GM12878 (cell line): ENCODE results near the gene ZMIZ1. TPM values are rescaled to one million over a fixed set of nuclear protein-coding genes. Genes with fewer than 3 reads are reported as not detected.

ENCODE experiments used
- ATAC-seq: fragments of 200-7000 bp; cut with Tn5 transposase; 3 replicates; pipeline ENCODE4 v1.9.1; 2020; ENCODE audit warnings: mild to moderate bottlenecking, moderate library complexity
- BruUV-seq: library from RNA; stranded (reverse); fragments of 400-500 nt; replicated peaks from 2 replicates; lab custom pipeline; 2021; lab: Mats Ljungman, UMichigan
- CTCF ChIA-PET: fragments of 300-600 bp; sonication (Branson Sonifier 250); formaldehyde crosslinking; extraction: SDS; loops from one replicate; lab custom pipeline; 2021; ENCODE audit warnings: inconsistent platforms; lab: Yijun Ruan, JAX
- POLR2A ChIA-PET: fragments of 350-600 bp; formaldehyde crosslinking; extraction: SDS; loops from one replicate; lab custom pipeline; 2021; ENCODE audit warnings: inconsistent platforms; lab: Charles Lee
- RAD21 ChIA-PET: fragments of 300-600 bp; sonication (Branson Sonifier 250); formaldehyde crosslinking; loops from one replicate; lab custom pipeline; 2023; ENCODE audit warnings: antibody characterized with exemption; ENCODE audit not compliant: unreplicated experiment; lab: Charles Lee
- SMC1A ChIA-PET: fragments of 300-600 bp; sonication (Branson Sonifier 250); formaldehyde crosslinking; loops from one replicate; lab custom pipeline; 2023; ENCODE audit not compliant: unreplicated experiment, uncharacterized antibody; lab: Charles Lee
- DNase-seq: peaks from one replicate; pipeline ENCODE4 v3.0.0-alpha.2; 2011; ENCODE audit warnings: low read depth, low spot score
- FAIRE-seq: peaks from 3 replicates; lab custom pipeline; 2011; peaks lifted over from hg19 to GRCh38; lab: Jason Lieb, UNC
- H2AFZ ChIP-seq: 2 replicates; pipeline ENCODE4 v1.6.0; 2011; ENCODE audit warnings: low read depth, low read length, control low read depth; ENCODE audit not compliant: control insufficient read depth
- H3K27ac ChIP-seq: 2 replicates; pipeline ENCODE4 v1.5.1; 2011; ENCODE audit warnings: control low read depth; ENCODE audit not compliant: control insufficient read depth, insufficient read depth
- H3K27me3 ChIP-seq, 2 experiments: replicated peaks in 1 of 2; 2 replicates each; pipeline versions ENCODE4 v1.6.0 to v1.6.1; 2011; ENCODE audit warnings: low read length in 1 of 2; ENCODE audit not compliant: control insufficient read depth in 2 of 2, insufficient read depth in 2 of 2
- H3K36me3 ChIP-seq, 2 experiments: 2 replicates each; pipeline ENCODE4 v1.5.1; 2011; ENCODE audit warnings: low read length in 1 of 2; ENCODE audit not compliant: control insufficient read depth in 2 of 2, insufficient read depth in 2 of 2
- H3K4me1 ChIP-seq: 2 replicates; pipeline ENCODE4 v1.6.1; 2011; ENCODE audit warnings: mild to moderate bottlenecking, low read length, moderate library complexity, mixed read lengths; ENCODE audit not compliant: control insufficient read depth, insufficient read depth
- H3K4me2 ChIP-seq: 2 replicates; pipeline ENCODE4 v1.6.0; 2011; ENCODE audit warnings: control low read depth; ENCODE audit not compliant: control insufficient read depth, insufficient read depth
- H3K4me3 ChIP-seq: fragments of 200-600 bp; sonication (generic); 2 replicates; pipeline ENCODE4 v1.5.1; 2016
- H3K79me2 ChIP-seq: 2 replicates; pipeline ENCODE4 v1.6.0; 2011; ENCODE audit warnings: low read length; ENCODE audit not compliant: control insufficient read depth, insufficient read depth
- H3K9ac ChIP-seq: 2 replicates; pipeline ENCODE4 v1.8.0; 2011; ENCODE audit warnings: low read length, control low read depth, mixed read lengths; ENCODE audit not compliant: control insufficient read depth, insufficient read depth
- H3K9me3 ChIP-seq: replicated peaks from 3 replicates; pipeline ENCODE4 v1.5.1; 2011; ENCODE audit warnings: mild to moderate bottlenecking, low read length; ENCODE audit not compliant: control insufficient read depth, insufficient read depth
- H4K20me1 ChIP-seq: 2 replicates; pipeline ENCODE4 v1.6.0; 2011; ENCODE audit not compliant: control insufficient read depth, insufficient read depth
- CEBPB ChIP-seq, 2 experiments: fragments of 150-350 bp in 1 of 2; IDR thresholded peaks; 2 replicates each; pipeline ENCODE4 v1.6.1; 2012 to 2014; ENCODE audit warnings: low read depth in 2 of 2, low read length in 2 of 2, borderline replicate concordance in 1 of 2, inconsistent platforms in 1 of 2
- EGR1 ChIP-seq, 2 experiments: IDR thresholded peaks; 1 replicate in 1 of 2; 2 replicates in 1 of 2; pipeline ENCODE4 v1.6.1; 2011 to 2012; ENCODE audit warnings: low read depth in 2 of 2, low read length in 2 of 2, borderline replicate concordance in 1 of 2, mild to moderate bottlenecking in 1 of 2, moderate library complexity in 1 of 2
- HDGF ChIP-seq: fragments of 450-650 bp; IDR thresholded peaks from 2 replicates; pipeline ENCODE4 v1.6.1; 2016; ENCODE audit warnings: antibody characterized with exemption
- IKZF1 ChIP-seq: fragments of 450-650 bp; conservative IDR thresholded peaks from 2 replicates; pipeline ENCODE4 v1.6.1; 2017; ENCODE audit warnings: antibody characterized with exemption, mild to moderate bottlenecking
- IRF4 ChIP-seq: IDR thresholded peaks from 2 replicates; pipeline ENCODE4 v1.6.1; 2011; ENCODE audit warnings: low read depth, low read length
- KLF5 ChIP-seq: fragments of 450-650 bp; IDR thresholded peaks from 2 replicates; pipeline ENCODE4 v1.6.1; 2014; ENCODE audit warnings: mild to moderate bottlenecking; ENCODE audit not compliant: partially characterized antibody
- MEF2A ChIP-seq: IDR thresholded peaks from 2 replicates; pipeline ENCODE4 v1.6.1; 2011; ENCODE audit warnings: low read depth, mild to moderate bottlenecking, low read length, moderate library complexity; ENCODE audit not compliant: insufficient read depth
- MYB ChIP-seq: fragments of 150-350 bp; IDR thresholded peaks from 2 replicates; pipeline ENCODE4 v1.6.1; 2014; ENCODE audit warnings: mild to moderate bottlenecking, low read depth, low read length, borderline replicate concordance
- NR2C1 ChIP-seq: fragments of 450-650 bp; IDR thresholded peaks from 2 replicates; pipeline ENCODE4 v1.6.1; 2017; ENCODE audit warnings: antibody characterized with exemption, mild to moderate bottlenecking, moderate library complexity
- NR2C2 ChIP-seq: IDR thresholded peaks from 2 replicates; pipeline ENCODE4 v1.6.1; 2011; ENCODE audit warnings: borderline replicate concordance, low read depth; ENCODE audit not compliant: control insufficient read depth, insufficient read length
- RB1 ChIP-seq: fragments of 450-650 bp; formaldehyde crosslinking; IDR thresholded peaks from 2 replicates; pipeline ENCODE4 v1.6.1; 2017; ENCODE audit warnings: mild to moderate bottlenecking, borderline replicate concordance
- SMAD1 ChIP-seq: fragments of 450-650 bp; IDR thresholded peaks from 2 replicates; pipeline ENCODE4 v1.6.1; 2018; ENCODE audit warnings: mild to moderate bottlenecking, low read depth; ENCODE audit not compliant: partially characterized antibody
- ZNF217 ChIP-seq: fragments of 450-650 bp; IDR thresholded peaks from 2 replicates; pipeline ENCODE4 v1.6.1; 2017; ENCODE audit warnings: antibody characterized with exemption, mild to moderate bottlenecking
- ZNF24 ChIP-seq: fragments of 450-650 bp; IDR thresholded peaks from 2 replicates; pipeline ENCODE4 v1.6.1; 2017; ENCODE audit warnings: antibody characterized with exemption, mild to moderate bottlenecking
- ZSCAN29 ChIP-seq: fragments of 450-650 bp; IDR thresholded peaks from 2 replicates; pipeline ENCODE4 v1.6.1; 2017; ENCODE audit warnings: mild to moderate bottlenecking, moderate library complexity
- WGBS: methylation state at CpG from one replicate; pipeline ENCODE4 v1.1.6; 2016; ENCODE audit warnings: low lambda C conversion rate; ENCODE audit not compliant: insufficient replicate concordance, insufficient coverage; ENCODE audit errors: missing lambda C conversion rate; 5-methylcytosine and 5-hydroxymethylcytosine counted together
- in situ Hi-C: fragments of 300-500 bp; cut with MboI; formaldehyde crosslinking; loops from 9 replicates; pipeline ENCODE4 v1.14.3; 2018; ENCODE audit warnings: mixed read lengths
- intact Hi-C: fragments of 100-400 bp; cut with micrococcal nuclease; formaldehyde crosslinking; loops from one replicate; pipeline ENCODE4 v1.14.2; 2022; ENCODE audit not compliant: unreplicated experiment
- polyA plus RNA-seq, 11 experiments: library from polyadenylated mRNA; depleted of rRNA in 4 of 11; unstranded in 6 of 11; stranded (reverse) in 5 of 11; fragments of >200 nt; fragmentation: Nextera tagmentation in 4 of 11; fragmentation: Illumina TruSeq in 1 of 11; extraction: Ambion mirVana in 4 of 11; extraction: Trizol in 1 of 11; gene quantifications; 1 replicate in 1 of 11; 2 replicates in 10 of 11; pipeline versions ENCODE4 v1.2.1 to v1.2.3, GENCODE V29; 2011 to 2016; ENCODE audit warnings: inconsistent platforms in 2 of 11, missing spikeins in 2 of 11, low read depth in 1 of 11
- total RNA-seq, 4 experiments: library from RNA; depleted of rRNA in 3 of 4; stranded (reverse); fragments of >200 nt in 3 of 4; fragmentation: Illumina TruSeq in 1 of 4; extraction: Trizol in 1 of 4; gene quantifications; 2 replicates each; pipeline versions ENCODE4 v1.2.1 to v1.2.3, GENCODE V29; 2013 to 2021
- TF ChIP-seq, protein P1 (sequence below): fragments of 150-350 bp; IDR thresholded peaks from 2 replicates; pipeline ENCODE4 v1.6.1; 2016; ENCODE audit warnings: low read depth, low read length
- TF ChIP-seq, protein P2 (sequence below): fragments of 450-650 bp; formaldehyde crosslinking; IDR thresholded peaks from 2 replicates; pipeline ENCODE4 v1.4.0; 2022; ENCODE audit warnings: mild to moderate bottlenecking, moderate library complexity

ZMIZ1 gene
- total and polyA plus RNA-seq, 10 of the 15 experiments (the other 5 are each of a cell fraction or from before 2014, with no cell fraction given), result 3.1 to 82.3 (median 14.9) TPM

DNA sequence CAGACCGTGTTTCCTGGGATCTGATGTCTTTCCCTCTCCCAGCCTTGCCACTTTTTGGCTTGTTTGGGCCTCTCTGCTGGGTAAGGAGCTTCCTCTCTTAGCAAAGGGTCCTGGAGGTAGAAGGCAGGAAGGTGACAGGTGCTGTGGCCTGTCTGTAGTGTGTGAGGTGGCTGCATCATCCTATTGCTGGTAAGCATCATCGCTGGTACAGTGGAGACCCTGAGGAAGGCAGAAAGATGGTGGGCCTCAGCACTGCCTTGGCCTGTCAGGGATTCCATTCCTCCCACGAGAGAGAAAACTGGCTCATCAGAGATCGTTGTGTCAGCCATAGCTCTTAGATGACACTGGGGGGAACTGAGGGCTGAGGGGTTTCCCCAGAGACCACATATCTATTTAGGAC is 46.5 kb downstream of the ZMIZ1 start:
- Histone ChIP-seq H4K20me1 (no peaks in the 10 kb centered on the region), H3K9ac (no peak overlapping the region), H2AFZ (no peak overlapping the region), H3K4me1 (peaks cover 30% of the 10 kb centered on the region), H3K27me3 (no peaks in the 10 kb centered on the region), H3K36me3 (no peaks in the 10 kb centered on the region), H3K9me3 (no peaks in the 10 kb centered on the region), H3K4me3 (no peak overlapping the region), H3K27ac (no peak overlapping the region), H3K4me2 (no peak overlapping the region), H3K79me2 (no peaks in the 10 kb centered on the region)
- peak; percentile 18 for FAIRE-seq
- in situ Hi-C loops (no loop called here), intact Hi-C loops (no loop called here)
- 15% methylated on average over 4 of the region's 4 CpGs for WGBS
- no peak for ATAC-seq
- ChIA-PET CTCF (interaction anchor here (1.9 kb wide), 1 partner anchor 80 kb away, joined by 5 read pairs; no protein-coding TSS in a partner anchor), RAD21 (interaction anchor here (0.9 to 1.5 kb wide), 2 partner anchors 80 to 216 kb away, joined by 3 to 5 read pairs; no protein-coding TSS in a partner anchor), POLR2A (no interaction called here), SMC1A (interaction anchor here (1.1 kb wide), 1 partner anchor 17 kb away, joined by 3 read pairs; no protein-coding TSS in a partner anchor)
- DNase-seq, result no peak
- no peak for TF ChIP-seq CEBPB (IDR thresholded peaks at IDR 0.05; ENCODE audit: borderline replicate concordance in 1 of 2, low read depth in 2 of 2, low read length in 2 of 2)
- TF ChIP-seq, protein P1, sequence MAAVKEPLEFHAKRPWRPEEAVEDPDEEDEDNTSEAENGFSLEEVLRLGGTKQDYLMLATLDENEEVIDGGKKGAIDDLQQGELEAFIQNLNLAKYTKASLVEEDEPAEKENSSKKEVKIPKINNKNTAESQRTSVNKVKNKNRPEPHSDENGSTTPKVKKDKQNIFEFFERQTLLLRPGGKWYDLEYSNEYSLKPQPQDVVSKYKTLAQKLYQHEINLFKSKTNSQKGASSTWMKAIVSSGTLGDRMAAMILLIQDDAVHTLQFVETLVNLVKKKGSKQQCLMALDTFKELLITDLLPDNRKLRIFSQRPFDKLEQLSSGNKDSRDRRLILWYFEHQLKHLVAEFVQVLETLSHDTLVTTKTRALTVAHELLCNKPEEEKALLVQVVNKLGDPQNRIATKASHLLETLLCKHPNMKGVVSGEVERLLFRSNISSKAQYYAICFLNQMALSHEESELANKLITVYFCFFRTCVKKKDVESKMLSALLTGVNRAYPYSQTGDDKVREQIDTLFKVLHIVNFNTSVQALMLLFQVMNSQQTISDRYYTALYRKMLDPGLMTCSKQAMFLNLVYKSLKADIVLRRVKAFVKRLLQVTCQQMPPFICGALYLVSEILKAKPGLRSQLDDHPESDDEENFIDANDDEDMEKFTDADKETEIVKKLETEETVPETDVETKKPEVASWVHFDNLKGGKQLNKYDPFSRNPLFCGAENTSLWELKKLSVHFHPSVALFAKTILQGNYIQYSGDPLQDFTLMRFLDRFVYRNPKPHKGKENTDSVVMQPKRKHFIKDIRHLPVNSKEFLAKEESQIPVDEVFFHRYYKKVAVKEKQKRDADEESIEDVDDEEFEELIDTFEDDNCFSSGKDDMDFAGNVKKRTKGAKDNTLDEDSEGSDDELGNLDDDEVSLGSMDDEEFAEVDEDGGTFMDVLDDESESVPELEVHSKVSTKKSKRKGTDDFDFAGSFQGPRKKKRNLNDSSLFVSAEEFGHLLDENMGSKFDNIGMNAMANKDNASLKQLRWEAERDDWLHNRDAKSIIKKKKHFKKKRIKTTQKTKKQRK, result no peak
- no peak for TF ChIP-seq MYB
- no peak for TF ChIP-seq MEF2A
- TF ChIP-seq, protein P2, sequence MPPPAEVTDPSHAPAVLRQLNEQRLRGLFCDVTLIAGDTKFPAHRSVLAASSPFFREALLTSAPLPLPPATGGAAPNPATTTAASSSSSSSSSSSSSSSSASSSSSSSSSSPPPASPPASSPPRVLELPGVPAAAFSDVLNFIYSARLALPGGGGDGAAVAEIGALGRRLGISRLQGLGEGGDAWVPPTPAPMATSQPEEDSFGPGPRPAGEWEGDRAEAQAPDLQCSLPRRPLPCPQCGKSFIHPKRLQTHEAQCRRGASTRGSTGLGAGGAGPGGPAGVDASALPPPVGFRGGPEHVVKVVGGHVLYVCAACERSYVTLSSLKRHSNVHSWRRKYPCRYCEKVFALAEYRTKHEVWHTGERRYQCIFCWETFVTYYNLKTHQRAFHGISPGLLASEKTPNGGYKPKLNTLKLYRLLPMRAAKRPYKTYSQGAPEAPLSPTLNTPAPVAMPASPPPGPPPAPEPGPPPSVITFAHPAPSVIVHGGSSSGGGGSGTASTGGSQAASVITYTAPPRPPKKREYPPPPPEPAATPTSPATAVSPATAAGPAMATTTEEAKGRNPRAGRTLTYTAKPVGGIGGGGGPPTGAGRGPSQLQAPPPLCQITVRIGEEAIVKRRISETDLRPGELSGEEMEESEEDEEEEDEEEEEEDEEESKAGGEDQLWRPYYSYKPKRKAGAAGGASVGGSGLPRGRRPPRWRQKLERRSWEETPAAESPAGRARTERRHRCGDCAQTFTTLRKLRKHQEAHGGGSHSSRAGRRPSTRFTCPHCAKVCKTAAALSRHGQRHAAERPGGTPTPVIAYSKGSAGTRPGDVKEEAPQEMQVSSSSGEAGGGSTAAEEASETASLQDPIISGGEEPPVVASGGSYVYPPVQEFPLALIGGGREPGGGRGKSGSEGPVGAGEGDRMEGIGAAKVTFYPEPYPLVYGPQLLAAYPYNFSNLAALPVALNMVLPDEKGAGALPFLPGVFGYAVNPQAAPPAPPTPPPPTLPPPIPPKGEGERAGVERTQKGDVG (CRISPR knock-in tag), result no peak
- TF ChIP-seq NR2C2, result no peak
- TF ChIP-seq RB1, result no peak
- TF ChIP-seq EGR1 (IDR thresholded peaks at IDR 0.05; ENCODE audit: borderline replicate concordance in 1 of 2, low read depth in 2 of 2, low read length in 2 of 2), result no peak
- no peak for TF ChIP-seq HDGF
- no peak for TF ChIP-seq SMAD1
- TF ChIP-seq IKZF1, result no peak
- no peak for TF ChIP-seq IRF4
- no peak for TF ChIP-seq KLF5
- no peak for TF ChIP-seq NR2C1
- TF ChIP-seq ZNF24, result no peak
- no peak for TF ChIP-seq ZNF217
- TF ChIP-seq ZSCAN29, result no peak
- no TSS peak for BruUV-seq
